ENCODE data around the gene FMR1.

GRCh38 chrX:147884958-147885357 is 26.8 kb upstream of the FMR1 start:
- TF ChIP-seq, protein P1, sequence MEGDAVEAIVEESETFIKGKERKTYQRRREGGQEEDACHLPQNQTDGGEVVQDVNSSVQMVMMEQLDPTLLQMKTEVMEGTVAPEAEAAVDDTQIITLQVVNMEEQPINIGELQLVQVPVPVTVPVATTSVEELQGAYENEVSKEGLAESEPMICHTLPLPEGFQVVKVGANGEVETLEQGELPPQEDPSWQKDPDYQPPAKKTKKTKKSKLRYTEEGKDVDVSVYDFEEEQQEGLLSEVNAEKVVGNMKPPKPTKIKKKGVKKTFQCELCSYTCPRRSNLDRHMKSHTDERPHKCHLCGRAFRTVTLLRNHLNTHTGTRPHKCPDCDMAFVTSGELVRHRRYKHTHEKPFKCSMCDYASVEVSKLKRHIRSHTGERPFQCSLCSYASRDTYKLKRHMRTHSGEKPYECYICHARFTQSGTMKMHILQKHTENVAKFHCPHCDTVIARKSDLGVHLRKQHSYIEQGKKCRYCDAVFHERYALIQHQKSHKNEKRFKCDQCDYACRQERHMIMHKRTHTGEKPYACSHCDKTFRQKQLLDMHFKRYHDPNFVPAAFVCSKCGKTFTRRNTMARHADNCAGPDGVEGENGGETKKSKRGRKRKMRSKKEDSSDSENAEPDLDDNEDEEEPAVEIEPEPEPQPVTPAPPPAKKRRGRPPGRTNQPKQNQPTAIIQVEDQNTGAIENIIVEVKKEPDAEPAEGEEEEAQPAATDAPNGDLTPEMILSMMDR (IDR thresholded peaks at IDR 0.05; ENCODE audit: insufficient read depth, low read depth, low read length), result no peak
- TF ChIP-seq EZH2 (IDR thresholded peaks at IDR 0.05; ENCODE audit: insufficient read depth, low read length), result no peak
